Chondrocyte (in vitro differentiated cells): ENCODE results near the gene CCDC91. TPM values are rescaled to one million over a fixed set of nuclear protein-coding genes. Genes with fewer than 3 reads are reported as not detected.

Source experiments
- DNase-seq: peaks from one replicate; pipeline ENCODE4 v3.0.0; 2021; ENCODE audit warnings: mixed read lengths, low spot score
- H3K27ac Mint-ChIP-seq: one replicate; pipeline ENCODE4 v1.8.0; 2021; ENCODE audit warnings: mild to moderate bottlenecking, moderate library complexity, mixed read lengths; ENCODE audit not compliant: unreplicated experiment
- H3K27me3 Mint-ChIP-seq: 2 replicates; pipeline ENCODE4 v1.8.0; 2021; ENCODE audit warnings: low read depth, mixed read lengths
- H3K36me3 Mint-ChIP-seq: 2 replicates; pipeline ENCODE4 v1.8.0; 2021; ENCODE audit warnings: low read depth, mixed read lengths
- H3K4me1 Mint-ChIP-seq: 2 replicates; pipeline ENCODE4 v1.8.0; 2021; ENCODE audit warnings: low read depth, mild to moderate bottlenecking, mixed read lengths
- H3K4me3 Mint-ChIP-seq: one replicate; pipeline ENCODE4 v1.8.0; 2021; ENCODE audit warnings: mild to moderate bottlenecking, moderate library complexity, mixed read lengths; ENCODE audit not compliant: unreplicated experiment
- H3K9me3 Mint-ChIP-seq: 2 replicates; pipeline ENCODE4 v1.8.0; 2021; ENCODE audit warnings: low read depth, mixed read lengths
- CTCF ChIP-seq: fragments of 200-600 bp; sonication (generic); IDR thresholded peaks from 2 replicates; pipeline ENCODE4 v1.5.0; 2021; ENCODE audit warnings: antibody characterized with exemption, mild to moderate bottlenecking, moderate library complexity
- total RNA-seq: library from RNA; stranded (reverse); gene quantifications from 3 replicates; pipeline ENCODE4 v1.2.1, GENCODE V29; 2021

The CCDC91 gene
- total RNA-seq, 1 donor from 2014 or later = 17.7 TPM

DNA sequence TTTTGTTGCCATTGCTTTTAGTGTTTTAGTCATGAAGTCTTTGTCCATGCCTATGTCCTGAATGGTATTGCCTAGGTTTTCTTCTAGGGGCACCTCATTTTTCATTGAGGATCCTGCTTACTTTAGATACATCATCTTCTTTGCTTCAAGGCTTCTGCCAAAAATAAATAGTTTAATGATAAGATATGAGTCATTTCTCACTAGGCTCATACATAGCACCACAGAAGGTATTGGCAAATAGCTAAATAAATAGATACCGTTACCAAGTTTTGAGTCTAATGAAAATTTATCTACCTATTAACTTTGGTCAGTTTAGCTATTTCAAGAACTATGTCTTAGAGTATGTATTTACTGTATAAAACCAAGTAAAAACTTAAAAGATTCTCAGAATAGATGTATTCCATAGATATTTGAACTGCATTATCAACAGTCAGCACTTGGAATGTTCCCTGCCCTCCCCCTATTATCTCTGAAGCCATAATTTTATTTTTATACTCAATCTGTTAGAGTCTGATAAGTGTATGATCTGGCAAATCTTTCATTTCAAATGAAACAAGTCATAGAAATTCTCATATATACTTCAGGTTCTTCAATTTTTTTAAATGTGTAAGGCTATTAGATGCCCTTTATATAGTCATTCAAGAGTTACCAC lies 310.2 kb downstream of the CCDC91 start:
- H3K4me1 Mint-ChIP-seq = peaks cover 19% of the 10 kb centered on the region
- H3K27ac Mint-ChIP-seq = no peak overlapping the region
- H3K36me3 Mint-ChIP-seq = peaks cover 2% of the 10 kb centered on the region
- no peak for DNase-seq
- no peak overlapping the region for H3K4me3 Mint-ChIP-seq
- peaks cover 3% of the 10 kb centered on the region for H3K9me3 Mint-ChIP-seq
- TF ChIP-seq CTCF = no peak
- H3K27me3 Mint-ChIP-seq = no peaks in the 10 kb centered on the region

GRCh38 chr12:28506271-28506670 lies 316.0 kb downstream of the CCDC91 start:
- no peaks in the 10 kb centered on the region for H3K27me3 Mint-ChIP-seq
- H3K36me3 Mint-ChIP-seq = peaks cover 4% of the 10 kb centered on the region
- no peak for DNase-seq
- H3K27ac Mint-ChIP-seq = no peak overlapping the region
- H3K9me3 Mint-ChIP-seq = peaks cover 3% of the 10 kb centered on the region
- H3K4me1 Mint-ChIP-seq = peaks cover 11% of the 10 kb centered on the region
- TF ChIP-seq CTCF = no peak
- no peak overlapping the region for H3K4me3 Mint-ChIP-seq

- H3K27ac Mint-ChIP-seq = no peak overlapping the region
- H3K9me3 Mint-ChIP-seq = peaks cover under 1% of the 10 kb centered on the region
- DNase-seq = no peak
- no peaks in the 10 kb centered on the region for H3K27me3 Mint-ChIP-seq
- peaks cover 2% of the 10 kb centered on the region for H3K36me3 Mint-ChIP-seq
- peaks cover 11% of the 10 kb centered on the region for H3K4me1 Mint-ChIP-seq
- TF ChIP-seq CTCF = no peak
- no peak overlapping the region for H3K4me3 Mint-ChIP-seq
Measured at GRCh38 chr12:28507033-28507432, 316.8 kb downstream of the CCDC91 start.

- TF ChIP-seq CTCF = no peak
- Mint-ChIP-seq H3K4me3 (no peak overlapping the region), H3K36me3 (peaks cover 2% of the 10 kb centered on the region), H3K27me3 (no peaks in the 10 kb centered on the region), H3K4me1 (peaks cover 11% of the 10 kb centered on the region), H3K27ac (no peak overlapping the region), H3K9me3 (no peaks in the 10 kb centered on the region)
- no peak for DNase-seq
Measured at GRCh38 chr12:28507867-28508266, 317.6 kb downstream of the CCDC91 start.

DNA sequence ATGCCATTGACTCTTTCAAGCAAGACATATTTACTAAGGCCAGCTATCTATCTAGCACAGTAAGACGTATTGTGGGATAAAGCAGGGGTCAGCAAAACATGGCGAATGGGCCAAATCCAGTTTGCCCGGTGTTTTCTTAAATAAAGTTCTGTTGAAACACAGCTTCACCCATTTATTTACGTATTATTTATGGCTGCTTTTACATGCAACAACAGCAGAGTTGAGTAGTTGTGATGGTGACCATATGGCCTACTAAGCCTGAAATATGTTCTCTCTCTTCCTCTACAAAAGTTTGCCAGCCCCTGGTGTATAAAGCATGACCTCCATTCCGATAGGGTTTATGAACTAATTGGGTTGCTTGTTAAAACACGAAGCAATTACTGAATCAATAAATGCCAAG lies 322.1 kb downstream of the CCDC91 start:
- Mint-ChIP-seq H3K27me3 (no peaks in the 10 kb centered on the region), H3K36me3 (peaks cover 4% of the 10 kb centered on the region), H3K27ac (no peak overlapping the region), H3K4me1 (peaks cover 2% of the 10 kb centered on the region), H3K4me3 (no peak overlapping the region), H3K9me3 (peaks cover 5% of the 10 kb centered on the region)
- TF ChIP-seq CTCF = no peak
- DNase-seq = no peak
